Parietal lobe (tissue), 2 donors: Measurements from ENCODE around the gene SPEF2. TPM values are rescaled to one million over a fixed set of nuclear protein-coding genes. Genes with fewer than 3 reads are reported as not detected.

Experiments used
- small RNA-seq: library from RNA; depleted of rRNA; stranded (forward); fragments of <200 nt; gene quantifications from one replicate; pipeline ENCODE3, GENCODE V24; 2014; ENCODE audit warnings: low replicate concordance
- total RNA-seq: library from RNA; depleted of rRNA; stranded (reverse); fragments of >200 nt; gene quantifications from one replicate; pipeline ENCODE4 v1.2.3, GENCODE V29; 2014

The SPEF2 gene
- total RNA-seq, result 22.5 TPM

GRCh38 chr5:35617435-35618303 lies at the start of gene SPEF2:
Gene SPEF2 (plus strand): TSS chr5:35617863. CDS start chr5:35617998, 135 bp downstream.

GRCh38 chr5:35856765-35857351 lies 239.2 kb downstream of the SPEF2 start, which contains the start of gene IL7R:
Gene IL7R (plus strand): TSS chr5:35856891. CDS start chr5:35856978, 87 bp downstream.

Small RNA genes lying within 50 kb of the gene (small RNA-seq; reads per million reads assigned to genes)
- not detected for gene RNU7-130P

Other genes starting within 250 kb of the SPEF2 start
- gene IL7R, start 239.0 kb downstream of the SPEF2 start, total RNA-seq, result 0.63 TPM